AG04450 (cell line): ENCODE results near the gene OTULIN. TPM values are rescaled to one million over a fixed set of nuclear protein-coding genes. Genes with fewer than 3 reads are reported as not detected.
A peak's percentile ranks its signal among the peaks of the same experiment; 100 is the strongest.

ENCODE experiments used
- CTCF ChIA-PET: fragments of 300-600, 350-600 bp; formaldehyde crosslinking; extraction: SDS; loops from one replicate; lab custom pipeline; 2022; ENCODE audit warnings: antibody characterized with exemption, inconsistent platforms; lab: Charles Lee
- POLR2A ChIA-PET: fragments of 350-600 bp; formaldehyde crosslinking; extraction: SDS; loops from one replicate; lab custom pipeline; 2021; ENCODE audit warnings: antibody characterized with exemption, inconsistent platforms; lab: Yijun Ruan, JAX
- DNase-seq: peaks from one replicate; pipeline ENCODE4 v3.0.0-alpha.2; 2011; ENCODE audit warnings: low read depth, low spot score
- H3K27ac ChIP-seq: one replicate; pipeline ENCODE4 v1.5.1; 2012; ENCODE audit warnings: low read depth, low read length, control low read depth
- H3K27me3 ChIP-seq: one replicate; pipeline ENCODE4 v1.6.0; 2012; ENCODE audit warnings: low read length; ENCODE audit not compliant: control insufficient read depth, insufficient read depth
- H3K4me3 ChIP-seq: 2 replicates; pipeline ENCODE4 v1.5.1; 2011; ENCODE audit warnings: mild to moderate bottlenecking, low read depth, low read length, control low read depth
- H3K9me3 ChIP-seq: 2 replicates; pipeline ENCODE4 v1.5.1; 2012; ENCODE audit warnings: low read length; ENCODE audit not compliant: control insufficient read depth, insufficient read depth
- polyA plus RNA-seq: library from polyadenylated mRNA; depleted of rRNA; stranded (reverse); fragments of >200 nt; gene quantifications from 2 replicates; pipeline ENCODE4 v1.2.3, GENCODE V29; 2011
- TF ChIP-seq, protein P1 (sequence below): IDR thresholded peaks from 2 replicates; pipeline ENCODE4 v1.5.1; 2011; ENCODE audit warnings: low read depth, low read length, control low read depth, inconsistent platforms

The OTULIN gene
- polyA plus RNA-seq, 1 experiment: 14.0 TPM

DNA sequence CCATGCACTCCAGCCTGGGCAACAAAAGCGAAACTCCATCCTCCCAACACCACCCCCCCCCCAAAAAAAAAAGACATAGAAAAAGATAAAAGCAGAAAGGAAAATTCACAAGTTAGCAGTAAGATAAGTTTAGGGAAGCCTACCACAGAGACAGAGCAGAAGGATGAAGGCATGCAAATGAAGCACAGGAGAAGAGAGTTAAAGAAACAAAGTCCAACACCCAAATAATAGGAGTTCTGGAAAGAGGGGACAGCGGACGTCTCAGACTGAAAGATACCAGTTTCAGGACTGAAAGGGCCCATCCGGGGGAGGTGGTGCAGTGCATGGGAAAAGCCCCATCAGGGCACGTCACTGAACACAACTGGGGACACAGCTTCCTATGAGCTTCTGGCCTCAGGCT is 54.3 kb downstream of the OTULIN start:
- H3K4me3 ChIP-seq: no peak overlapping the region
- ChIA-PET CTCF (interaction anchor here (2.3 kb wide), 1 partner anchor 284 kb away, joined by 12 read pairs; no protein-coding TSS in a partner anchor), POLR2A (no interaction called here)
- TF ChIP-seq, protein P1, sequence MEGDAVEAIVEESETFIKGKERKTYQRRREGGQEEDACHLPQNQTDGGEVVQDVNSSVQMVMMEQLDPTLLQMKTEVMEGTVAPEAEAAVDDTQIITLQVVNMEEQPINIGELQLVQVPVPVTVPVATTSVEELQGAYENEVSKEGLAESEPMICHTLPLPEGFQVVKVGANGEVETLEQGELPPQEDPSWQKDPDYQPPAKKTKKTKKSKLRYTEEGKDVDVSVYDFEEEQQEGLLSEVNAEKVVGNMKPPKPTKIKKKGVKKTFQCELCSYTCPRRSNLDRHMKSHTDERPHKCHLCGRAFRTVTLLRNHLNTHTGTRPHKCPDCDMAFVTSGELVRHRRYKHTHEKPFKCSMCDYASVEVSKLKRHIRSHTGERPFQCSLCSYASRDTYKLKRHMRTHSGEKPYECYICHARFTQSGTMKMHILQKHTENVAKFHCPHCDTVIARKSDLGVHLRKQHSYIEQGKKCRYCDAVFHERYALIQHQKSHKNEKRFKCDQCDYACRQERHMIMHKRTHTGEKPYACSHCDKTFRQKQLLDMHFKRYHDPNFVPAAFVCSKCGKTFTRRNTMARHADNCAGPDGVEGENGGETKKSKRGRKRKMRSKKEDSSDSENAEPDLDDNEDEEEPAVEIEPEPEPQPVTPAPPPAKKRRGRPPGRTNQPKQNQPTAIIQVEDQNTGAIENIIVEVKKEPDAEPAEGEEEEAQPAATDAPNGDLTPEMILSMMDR: no peak
- no peak for DNase-seq
- H3K27me3 ChIP-seq: no peaks in the 10 kb centered on the region
- no peak overlapping the region for H3K27ac ChIP-seq
- peaks cover 2% of the 10 kb centered on the region; the same call in 1 of the 2 replicates for H3K9me3 ChIP-seq

DNA sequence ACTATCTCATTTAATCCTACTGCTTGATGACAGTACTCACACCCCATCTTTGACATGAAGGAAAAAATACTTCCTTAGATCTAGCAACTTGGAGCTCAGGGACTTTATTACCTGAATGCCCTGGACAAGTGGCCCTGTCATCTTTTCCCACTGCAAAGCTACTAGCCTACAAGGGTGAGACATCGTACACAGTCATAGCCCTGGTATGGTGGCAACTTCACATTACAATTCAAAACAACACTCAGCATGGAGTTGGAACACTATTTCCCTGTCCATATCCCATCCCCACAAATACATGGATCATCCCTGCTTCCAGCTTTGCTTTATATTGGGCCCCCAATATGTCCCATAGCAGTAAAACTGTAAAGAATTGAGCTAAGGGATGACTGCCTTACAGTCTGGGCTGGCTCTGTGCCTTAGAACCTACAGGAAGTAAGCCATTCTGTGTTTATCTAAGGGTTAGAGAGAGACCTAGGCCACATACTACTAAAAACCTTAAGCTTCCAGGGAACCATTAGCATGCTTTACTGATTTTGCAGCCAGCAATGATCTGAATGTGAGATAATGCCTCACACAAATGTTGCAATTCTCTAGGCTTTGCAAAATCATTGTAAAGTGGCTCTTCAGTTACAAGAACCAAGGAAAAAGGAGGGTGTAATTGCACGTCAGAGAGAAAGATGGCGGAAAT is 55.9 kb downstream of the OTULIN start:
- POLR2A ChIA-PET: interaction anchor here (0.6 kb wide), 1 partner anchor 12 kb away, joined by 3 read pairs; no protein-coding TSS in a partner anchor
- TF ChIP-seq, protein P1: no peak
- Histone ChIP-seq H3K9me3 (peaks cover 2% of the 10 kb centered on the region; the same call in 1 of the 2 replicates), H3K4me3 (no peak overlapping the region), H3K27me3 (no peaks in the 10 kb centered on the region), H3K27ac (peak overlapping the region; percentile 55)
- CTCF ChIA-PET: interaction anchor here (1.6 to 2.3 kb wide), 2 partner anchors 151 to 283 kb away, joined by 4 to 12 read pairs; partner anchors contain the start of gene ANKH
- DNase-seq: no peak

DNA sequence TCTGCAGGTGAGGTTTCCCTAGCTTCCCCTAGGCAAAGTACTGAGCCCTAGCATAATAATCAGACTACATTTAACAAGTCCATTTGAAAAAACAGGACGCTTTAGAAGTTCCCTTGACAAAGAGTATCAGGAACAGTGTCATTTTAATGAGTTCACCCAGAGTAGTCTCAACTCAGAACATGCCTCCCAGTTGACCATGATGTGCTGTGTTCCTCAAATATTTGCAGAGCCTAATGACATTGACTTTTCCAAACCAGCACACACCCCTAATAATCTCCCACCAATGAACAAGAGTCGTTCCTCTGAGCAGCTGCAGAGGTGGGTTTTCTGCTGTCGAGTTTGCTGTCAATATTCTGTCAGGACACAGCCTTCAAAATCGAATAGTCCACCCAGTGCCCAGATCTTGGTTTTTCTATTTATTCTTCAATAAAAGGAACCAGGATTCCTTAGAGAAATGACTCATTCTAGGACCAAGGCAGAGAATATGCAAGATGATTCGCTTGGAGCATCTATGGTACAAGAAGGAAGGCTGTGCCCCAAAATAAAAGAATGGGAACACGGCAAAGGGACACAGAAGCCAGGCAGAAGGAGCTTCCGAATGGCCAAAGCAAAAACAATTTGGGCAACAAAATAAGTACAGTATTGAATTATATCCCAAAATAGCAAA is 57.6 kb downstream of the OTULIN start:
- Histone ChIP-seq H3K9me3 (peaks cover 2% of the 10 kb centered on the region; the same call in 1 of the 2 replicates), H3K27me3 (no peaks in the 10 kb centered on the region), H3K4me3 (no peak overlapping the region), H3K27ac (no peak overlapping the region)
- TF ChIP-seq, protein P1: no peak
- ChIA-PET CTCF (interaction anchor here (0.8 to 8.0 kb wide), 5 partner anchors 36 to 384 kb away, joined by 3 to 192 read pairs (median 4); partner anchors contain the start of gene ANKH), POLR2A (no interaction called here)
- DNase-seq: no peak

DNA sequence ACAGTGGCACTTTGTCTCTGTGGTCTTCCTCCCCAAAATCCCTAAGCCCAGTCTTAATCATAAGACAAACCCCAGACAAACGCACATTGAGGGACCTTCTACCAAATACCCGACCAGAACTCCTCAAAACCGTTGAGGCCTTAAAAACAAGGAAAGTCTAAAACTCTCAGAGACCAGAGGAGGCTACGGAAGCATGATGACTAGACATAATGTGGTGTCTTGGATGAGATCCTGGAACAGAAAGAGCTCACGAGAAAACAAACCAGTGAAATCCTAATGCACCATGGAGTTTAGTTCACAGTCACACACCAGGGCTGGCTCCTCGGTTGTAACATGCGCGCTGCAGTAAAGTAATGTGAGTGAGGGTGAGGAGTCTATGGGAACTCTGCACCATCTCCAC is 58.4 kb downstream of the OTULIN start:
- POLR2A ChIA-PET: no interaction called here

More for the DNA sequence above, 58.4 kb downstream of the OTULIN start:
- no peaks in the 10 kb centered on the region for H3K27me3 ChIP-seq
- H3K27ac ChIP-seq: no peak overlapping the region
- no peak overlapping the region for H3K4me3 ChIP-seq
- CTCF ChIA-PET: interaction anchor here (1.2 to 8.0 kb wide), 2 partner anchors 37 to 281 kb away, joined by 4 to 192 read pairs; no protein-coding TSS in a partner anchor
- TF ChIP-seq, protein P1: no peak
- H3K9me3 ChIP-seq: peaks cover 2% of the 10 kb centered on the region; the same call in 1 of the 2 replicates
- no peak for DNase-seq
